HCT116 (cell line): Measurements from ENCODE around the gene RHBDL3. TPM values are rescaled to one million over a fixed set of nuclear protein-coding genes. Genes with fewer than 3 reads are reported as not detected.

Source experiments
- ATAC-seq: fragments of 200-7000 bp; cut with Tn5 transposase; 2 replicates; pipeline ENCODE4 v1.9.1; 2020; ENCODE audit warnings: mild to moderate bottlenecking, moderate library complexity
- BruUV-seq: library from RNA; stranded (reverse); fragments of 400-500 nt; replicated peaks from 2 replicates; lab custom pipeline; 2021; lab: Mats Ljungman, UMichigan
- CTCF ChIA-PET: fragments of 300-600 bp; sonication (Branson Sonifier 250); formaldehyde crosslinking; loops from one replicate; lab custom pipeline; 2021; ENCODE audit warnings: antibody characterized with exemption; lab: Charles Lee
- POLR2A ChIA-PET: fragments of 300-600, 350-600 bp; sonication (Branson Sonifier 250); formaldehyde crosslinking; loops from one replicate; lab custom pipeline; 2021; ENCODE audit warnings: antibody characterized with exemption; lab: Charles Lee
- RAD21 ChIA-PET, 2 experiments: fragments of 300-600 bp; sonication (Branson Sonifier 250); formaldehyde crosslinking; loops; one replicate each; lab custom pipeline; 2023; ENCODE audit warnings: low total read pairs in 2 of 2; ENCODE audit not compliant: uncharacterized antibody in 2 of 2, unreplicated experiment in 2 of 2, low non-redundant PET in 1 of 2; lab: Charles Lee
- DNase-seq: peaks from one replicate; pipeline ENCODE4 v3.0.0-alpha.2; 2010; ENCODE audit warnings: low read depth, low spot score
- H2AFZ ChIP-seq: fragments of 200-600 bp; shearing (Covaris generic), sonication (generic); 2 replicates; pipeline ENCODE4 v1.6.1; 2017; ENCODE audit warnings: low read depth, mixed run types, mixed read lengths, antibody characterized with exemption, low read length; ENCODE audit not compliant: poor library complexity, severe bottlenecking
- H3K27ac ChIP-seq: 2 replicates; pipeline ENCODE4 v1.5.1; 2012; ENCODE audit warnings: low read depth, low read length
- H3K27me3 ChIP-seq: fragments of 200-600 bp; sonication (generic); 2 replicates; pipeline ENCODE4 v1.6.1; 2016; ENCODE audit warnings: mixed run types, low read length, mixed read lengths; ENCODE audit not compliant: insufficient read depth
- H3K36me3 ChIP-seq, 2 experiments: fragments of 200-500 bp in 1 of 2; fragments of 200-600 bp in 1 of 2; sonication (Bioruptor generic) in 1 of 2; sonication (generic) in 1 of 2; 2 replicates each; pipeline versions ENCODE4 v1.5.1 to v1.6.1; 2014 to 2016; ENCODE audit warnings: low read length in 2 of 2, inconsistent platforms in 1 of 2, mixed read lengths in 1 of 2, mixed run types in 1 of 2; ENCODE audit not compliant: insufficient read depth in 2 of 2, control insufficient read depth in 1 of 2
- H3K4me1 ChIP-seq, 2 experiments: fragments of 200-600 bp in 1 of 2; sonication (generic) in 1 of 2; 2 replicates each; pipeline versions ENCODE4 v1.5.1 to v1.6.1; 2012 to 2017; ENCODE audit warnings: low read length in 2 of 2, inconsistent platforms in 1 of 2, mild to moderate bottlenecking in 1 of 2, mixed read lengths in 1 of 2, mixed run types in 1 of 2, moderate library complexity in 1 of 2; ENCODE audit not compliant: insufficient read depth in 2 of 2, control insufficient read depth in 1 of 2
- H3K4me2 ChIP-seq: fragments of 200-600 bp; sonication (generic); 2 replicates; pipeline ENCODE4 v1.6.1; 2017; ENCODE audit warnings: mixed run types, low read length, mixed read lengths
- H3K4me3 ChIP-seq, 2 experiments: fragments of 200-600 bp in 1 of 2; sonication (generic) in 1 of 2; replicated peaks in 1 of 2; 2 replicates each; pipeline ENCODE4 v1.5.1; 2011 to 2016; ENCODE audit warnings: low read length in 2 of 2, control low read depth in 1 of 2, low read depth in 1 of 2, mild to moderate bottlenecking in 1 of 2, mixed read lengths in 1 of 2, mixed run types in 1 of 2
- H3K79me2 ChIP-seq: fragments of 200-600 bp; sonication (generic); 2 replicates; pipeline ENCODE4 v1.6.1; 2017; ENCODE audit warnings: mild to moderate bottlenecking, mixed run types, low read length, moderate library complexity, mixed read lengths; ENCODE audit not compliant: insufficient read depth
- H3K9ac ChIP-seq: fragments of 200-600 bp; sonication (generic); 2 replicates; pipeline ENCODE4 v1.6.1; 2016; ENCODE audit warnings: low read length, mixed read lengths
- H3K9me2 ChIP-seq: fragments of 200-600 bp; sonication (generic), shearing (Covaris generic); 2 replicates; pipeline ENCODE4 v1.6.1; 2017; ENCODE audit warnings: mixed run types, mild to moderate bottlenecking, moderate library complexity; ENCODE audit not compliant: insufficient read depth
- H3K9me3 ChIP-seq, 2 experiments: fragments of 200-500 bp in 1 of 2; fragments of 200-600 bp in 1 of 2; sonication (Bioruptor generic) in 1 of 2; sonication (generic) in 1 of 2; 2 replicates each; pipeline ENCODE4 v1.6.1; 2014 to 2017; ENCODE audit warnings: low read length in 2 of 2, mixed read lengths in 2 of 2, inconsistent platforms in 1 of 2, low read depth in 1 of 2, mild to moderate bottlenecking in 1 of 2, mixed run types in 1 of 2, moderate library complexity in 1 of 2; ENCODE audit not compliant: control insufficient read depth in 1 of 2, insufficient read depth in 1 of 2
- H4K20me1 ChIP-seq: fragments of 200-600 bp; sonication (generic), shearing (Covaris generic); 2 replicates; pipeline ENCODE4 v1.6.1; 2017; ENCODE audit warnings: mixed run types, mild to moderate bottlenecking, moderate library complexity; ENCODE audit not compliant: insufficient read depth
- CBX3 ChIP-seq: IDR thresholded peaks from 2 replicates; pipeline ENCODE4 v1.6.1; 2012; ENCODE audit warnings: low read depth
- JUND ChIP-seq: IDR thresholded peaks from 2 replicates; pipeline ENCODE4 v1.6.1; 2012
- RAD21 ChIP-seq: IDR thresholded peaks from 2 replicates; pipeline ENCODE4 v1.6.1; 2012; ENCODE audit warnings: low read depth, mild to moderate bottlenecking
- SIN3A ChIP-seq: IDR thresholded peaks from 2 replicates; pipeline ENCODE4 v1.6.1; 2012; ENCODE audit warnings: low read depth
- YY1 ChIP-seq: IDR thresholded peaks from 2 replicates; pipeline ENCODE4 v1.6.1; 2011; ENCODE audit warnings: low read length, low read depth, moderate library complexity, mild to moderate bottlenecking; ENCODE audit not compliant: insufficient replicate concordance; ENCODE audit errors: extremely low read depth
- ZFX ChIP-seq: fragments of 450-650 bp; IDR thresholded peaks from 2 replicates; pipeline ENCODE4 v1.6.1; 2017
- intact Hi-C: fragments of 100-400 bp; cut with micrococcal nuclease; formaldehyde crosslinking; loops from 2 replicates; pipeline ENCODE4 v1.10.0; 2022
- total RNA-seq: library from RNA; stranded (reverse); gene quantifications from one replicate; pipeline ENCODE4 v1.2.1, GENCODE V29; 2021; ENCODE audit not compliant: unreplicated experiment
- TF ChIP-seq, protein P1 (sequence below): IDR thresholded peaks from 2 replicates; pipeline ENCODE4 v1.6.1; 2011; ENCODE audit warnings: mild to moderate bottlenecking, low read length, moderate library complexity; ENCODE audit not compliant: insufficient replicate concordance; ENCODE audit errors: extremely low read depth
- TF ChIP-seq, protein P2 (sequence below): IDR thresholded peaks from 2 replicates; pipeline ENCODE4 v1.6.1; 2012

The RHBDL3 gene
- total RNA-seq, 1 experiment from 2014 or later, result 4.0 TPM

DNA sequence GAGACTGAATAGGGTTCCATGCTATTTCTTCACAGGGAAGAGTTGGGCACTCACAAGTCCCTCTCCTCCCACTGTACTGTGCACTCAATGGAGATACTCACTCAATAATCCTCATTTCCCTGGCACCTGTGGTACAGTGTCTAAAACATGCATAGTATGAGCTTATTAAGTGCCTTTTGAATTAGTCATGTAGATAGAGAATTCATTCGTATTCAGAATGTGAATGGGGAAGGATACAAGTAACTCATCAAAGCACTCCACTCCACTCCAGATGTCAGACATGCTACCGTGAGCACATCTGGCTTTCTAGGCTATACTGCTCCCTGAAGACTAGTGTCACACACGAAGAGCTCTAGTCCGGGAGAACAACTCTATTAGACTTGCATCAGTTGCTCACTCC is 70.1 kb downstream of the RHBDL3 start:
- no TSS peak for BruUV-seq
- Histone ChIP-seq H4K20me1 (no peaks in the 10 kb centered on the region), H3K27ac (no peak overlapping the region), H3K27me3 (no peaks in the 10 kb centered on the region), H3K9me3 (no peaks in the 10 kb centered on the region), H3K4me1 (peaks cover under 1 to 1% of the 10 kb centered on the region in 2 experiments; a peak in 3 of 4 replicates), H3K9me2 (no peaks in the 10 kb centered on the region), H3K36me3 (peaks cover 0 to 9% of the 10 kb centered on the region in 2 experiments; a peak in 2 of 4 replicates), H3K9ac (no peak overlapping the region), H3K4me3 (no peak overlapping the region), H3K79me2 (no peaks in the 10 kb centered on the region), H3K4me2 (no peak overlapping the region), H2AFZ (no peak overlapping the region)
- ChIA-PET CTCF (no interaction called here), POLR2A (no interaction called here), RAD21 (no interaction called here)
- DNase-seq (no peak), ATAC-seq (no peak)
- intact Hi-C loops, result no loop called here
- TF ChIP-seq, protein P1, sequence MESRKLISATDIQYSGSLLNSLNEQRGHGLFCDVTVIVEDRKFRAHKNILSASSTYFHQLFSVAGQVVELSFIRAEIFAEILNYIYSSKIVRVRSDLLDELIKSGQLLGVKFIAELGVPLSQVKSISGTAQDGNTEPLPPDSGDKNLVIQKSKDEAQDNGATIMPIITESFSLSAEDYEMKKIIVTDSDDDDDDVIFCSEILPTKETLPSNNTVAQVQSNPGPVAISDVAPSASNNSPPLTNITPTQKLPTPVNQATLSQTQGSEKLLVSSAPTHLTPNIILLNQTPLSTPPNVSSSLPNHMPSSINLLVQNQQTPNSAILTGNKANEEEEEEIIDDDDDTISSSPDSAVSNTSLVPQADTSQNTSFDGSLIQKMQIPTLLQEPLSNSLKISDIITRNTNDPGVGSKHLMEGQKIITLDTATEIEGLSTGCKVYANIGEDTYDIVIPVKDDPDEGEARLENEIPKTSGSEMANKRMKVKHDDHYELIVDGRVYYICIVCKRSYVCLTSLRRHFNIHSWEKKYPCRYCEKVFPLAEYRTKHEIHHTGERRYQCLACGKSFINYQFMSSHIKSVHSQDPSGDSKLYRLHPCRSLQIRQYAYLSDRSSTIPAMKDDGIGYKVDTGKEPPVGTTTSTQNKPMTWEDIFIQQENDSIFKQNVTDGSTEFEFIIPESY, result no peak
- TF ChIP-seq, protein P2, sequence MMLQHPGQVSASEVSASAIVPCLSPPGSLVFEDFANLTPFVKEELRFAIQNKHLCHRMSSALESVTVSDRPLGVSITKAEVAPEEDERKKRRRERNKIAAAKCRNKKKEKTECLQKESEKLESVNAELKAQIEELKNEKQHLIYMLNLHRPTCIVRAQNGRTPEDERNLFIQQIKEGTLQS, result no peak
- TF ChIP-seq SIN3A, result no peak
- TF ChIP-seq YY1, result no peak
- TF ChIP-seq ZFX, result no peak
- no peak for TF ChIP-seq JUND
- TF ChIP-seq RAD21, result no peak
- no peak for TF ChIP-seq CBX3
